Uterine smooth muscle cell (primary cell): Measurements from ENCODE around the gene HMGN1. TPM values are rescaled to one million over a fixed set of nuclear protein-coding genes. Genes with fewer than 3 reads are reported as not detected.

ENCODE experiments used
- total RNA-seq: library from RNA; depleted of rRNA; stranded (reverse); fragments of >200 nt; gene quantifications from 2 replicates; pipeline ENCODE4 v1.2.3, GENCODE V29; 2014

The HMGN1 gene, protein sequence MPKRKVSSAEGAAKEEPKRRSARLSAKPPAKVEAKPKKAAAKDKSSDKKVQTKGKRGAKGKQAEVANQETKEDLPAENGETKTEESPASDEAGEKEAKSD
- total RNA-seq = 280 and 436 TPM in 2 replicates

DNA sequence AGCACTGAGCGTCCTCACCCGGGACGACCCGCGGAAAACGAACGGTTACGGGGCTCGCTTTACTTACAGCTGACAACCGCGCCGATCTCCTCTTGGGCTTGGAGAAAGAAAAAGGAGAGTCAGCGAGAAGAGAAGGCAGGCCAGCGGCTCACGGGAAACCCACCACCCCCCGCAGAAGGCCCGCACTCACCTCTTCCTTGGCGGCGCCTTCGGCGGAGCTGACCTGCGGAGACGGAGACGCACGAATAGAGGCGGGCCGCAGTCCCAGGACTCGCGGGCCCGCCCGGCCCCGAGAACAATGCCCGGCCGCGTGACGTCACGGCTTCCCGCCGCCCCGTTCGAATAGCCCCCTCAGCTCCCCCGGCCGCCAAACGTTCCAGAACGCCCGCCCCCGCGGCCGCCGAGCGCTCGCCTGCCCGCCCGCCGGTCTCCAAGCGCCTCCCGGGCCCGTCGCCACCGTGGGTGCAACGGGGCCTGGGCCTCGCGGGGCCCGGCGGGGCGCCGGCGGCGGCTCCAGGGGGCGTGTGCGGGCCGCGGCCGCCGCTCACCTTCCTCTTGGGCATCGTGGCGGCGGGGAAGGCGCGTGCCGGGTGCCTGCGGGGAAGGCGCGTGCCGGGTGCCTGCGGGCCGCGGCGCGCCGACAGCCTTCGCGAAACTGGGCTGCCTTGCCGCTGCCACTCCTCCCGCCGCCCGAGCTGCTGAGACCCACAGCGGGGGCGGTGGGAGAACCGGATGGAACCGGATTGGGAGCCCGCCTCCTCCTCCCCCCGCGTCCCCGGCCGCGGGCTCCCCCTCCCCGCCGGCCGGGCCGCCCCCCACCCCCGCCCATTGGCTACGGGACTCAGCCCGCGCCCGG is at the start of gene HMGN1:
Gene HMGN1 (minus strand): TSS at position 734 of the 856 bp plus-strand sequence. CDS start 171 bp downstream, at position 563.

DNA sequence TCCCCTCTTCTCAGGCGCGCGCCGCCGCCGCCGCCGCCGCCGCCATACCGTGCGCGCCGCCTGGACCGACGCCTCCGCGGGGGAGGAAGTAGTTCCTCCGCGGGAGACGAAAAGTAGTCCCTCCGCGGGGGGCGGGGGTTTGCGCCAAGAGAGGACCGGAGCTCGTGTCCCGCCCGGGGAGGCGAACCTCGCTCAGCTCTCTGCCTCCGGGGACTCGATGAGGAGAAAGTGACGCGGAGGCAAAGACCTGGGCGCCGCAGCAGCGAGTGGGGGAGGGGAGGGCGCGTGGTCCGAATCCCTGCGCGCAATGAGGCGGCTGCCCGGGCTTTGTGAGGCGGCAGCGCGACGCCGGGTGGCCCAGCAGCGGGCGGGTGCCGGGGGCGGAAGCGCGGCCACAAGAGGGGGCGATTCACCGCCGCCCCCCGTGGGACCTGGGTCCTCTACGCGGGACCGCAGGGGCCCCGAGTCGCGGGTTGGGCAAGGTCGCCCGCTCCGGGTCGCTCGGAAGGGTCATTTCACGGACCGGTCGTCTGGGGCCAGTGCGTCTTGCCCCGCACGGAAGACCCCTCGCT is 35.2 kb downstream of the HMGN1 start, which contains the start of gene BRWD1:
Gene BRWD1 (minus strand): TSS at position 62 of the 572 bp plus-strand sequence. CDS start 141 bp downstream, outside the sequence.

Other genes starting within 250 kb of the HMGN1 start
- gene PSMG1, start 165.6 kb downstream of the HMGN1 start, total RNA-seq = 65.5 and 84.3 TPM in 2 replicates
- 55.9 and 72.9 TPM in 2 replicates for gene BRWD1, start 35.5 kb downstream of the HMGN1 start, total RNA-seq
- 1.5 and 2.0 TPM in 2 replicates for gene LCA5L, start 96.7 kb upstream of the HMGN1 start, total RNA-seq
- 1.00 and 2.4 TPM in 2 replicates for gene SH3BGR, start 102.9 kb upstream of the HMGN1 start, total RNA-seq